Measurements from ENCODE around the gene ATP2C2. TPM values are rescaled to one million over a fixed set of nuclear protein-coding genes. Genes with fewer than 3 reads are reported as not detected.
"Not testable (repeated sequence)": the region's sequence is repeated elsewhere in the genome, so short reads cannot be mapped to it uniquely, and the experiment has no call there.

The ATP2C2 gene
- total RNA-seq, 1 donor from 2014 or later: not detected

DNA sequence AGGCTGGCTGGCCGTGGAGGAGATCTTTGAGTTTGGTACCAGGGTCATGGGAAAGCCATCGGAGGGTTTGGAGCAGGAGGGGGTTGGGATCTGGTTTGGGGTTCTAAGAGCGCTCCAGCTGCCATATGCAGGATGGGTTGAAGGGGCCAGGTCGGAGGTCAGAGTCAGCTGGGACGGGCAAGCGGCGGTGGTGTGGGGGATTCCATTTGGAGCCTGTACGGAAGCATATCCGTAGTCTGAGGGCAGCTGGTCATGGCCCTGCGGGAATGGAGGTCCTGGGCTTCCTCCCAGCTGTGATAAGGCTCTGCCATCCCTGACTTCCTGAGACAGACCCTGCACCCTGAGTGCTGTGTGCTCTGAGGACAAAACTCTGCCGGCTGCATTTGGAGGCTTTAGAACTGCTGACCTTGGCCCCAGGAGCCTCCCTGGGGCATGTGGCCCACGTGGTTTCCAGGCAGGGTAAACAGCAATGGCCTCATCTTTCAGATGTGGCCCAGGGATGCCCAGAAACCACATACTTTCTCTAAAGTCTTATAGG lies 46.5 kb downstream of the ATP2C2 start:
- Histone ChIP-seq H3K4me3 (ENCODE audit: low read length in 3 of 3) (no peak overlapping the region), H3K27ac (ENCODE audit: low read depth, low read length) (no peak overlapping the region), H3K36me3 (ENCODE audit: control insufficient read depth in 3 of 3, insufficient read depth in 3 of 3, low read length in 3 of 3) (no peaks in the 10 kb centered on the region), H3K4me1 (ENCODE audit: control insufficient read depth in 3 of 3, insufficient read depth in 3 of 3, low read length in 3 of 3) (no peaks in the 10 kb centered on the region), H3K9me3 (ENCODE audit: control insufficient read depth in 3 of 3, low read length in 3 of 3) (no peaks in the 10 kb centered on the region), H3K27me3 (ENCODE audit: control insufficient read depth in 3 of 3, insufficient read depth in 3 of 3, low read length in 3 of 3) (peaks cover 12 to 42% (median 30%) of the 10 kb centered on the region in 3 donors), H3K9ac (ENCODE audit: low read depth in 1 of 3, low read length in 3 of 3) (no peak overlapping the region)

DNA sequence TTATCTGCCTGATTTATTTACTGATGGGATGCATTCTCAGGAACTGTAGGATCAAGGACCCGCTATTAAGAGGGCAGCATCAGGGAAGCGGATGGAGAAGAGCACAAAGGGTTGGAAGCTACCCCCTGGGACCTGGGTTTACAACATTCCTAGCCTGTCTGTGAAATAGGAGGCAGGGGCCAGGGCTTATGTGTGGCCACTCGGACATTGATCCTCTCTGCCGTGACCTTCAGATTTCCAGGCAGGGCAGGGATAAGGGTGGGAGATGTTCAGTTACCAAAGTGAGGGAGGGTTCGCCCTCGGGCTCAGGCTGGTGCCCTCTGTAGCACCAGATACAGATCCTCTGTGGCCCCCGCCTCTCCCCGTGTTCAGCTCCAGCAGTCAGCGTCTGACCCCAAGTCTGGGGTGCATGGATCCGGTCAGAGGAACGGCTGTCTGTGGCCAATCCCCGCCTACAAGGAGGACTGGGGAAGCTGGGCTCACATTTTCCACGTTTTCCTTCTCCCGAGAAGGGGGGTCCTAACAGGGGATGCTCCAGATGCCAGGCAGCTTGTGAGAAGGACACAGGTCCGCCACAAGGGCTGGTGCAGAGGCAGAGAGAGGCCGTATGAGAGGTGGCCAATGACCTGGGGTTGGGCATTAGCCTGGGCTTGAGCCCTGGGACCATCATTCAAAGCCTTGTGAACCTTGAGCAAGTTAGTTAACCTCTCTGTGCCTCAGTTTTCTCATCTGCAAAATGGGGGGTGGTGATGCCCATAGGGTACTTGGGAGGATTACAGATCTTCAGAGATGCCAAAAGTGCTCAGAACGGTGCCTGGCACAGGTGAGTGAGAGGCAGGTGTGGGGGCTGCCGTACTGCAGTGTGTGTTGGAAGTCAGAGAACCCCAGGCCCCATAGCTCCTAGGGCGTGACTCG lies 48.3 kb downstream of the ATP2C2 start:
- no peaks in the 10 kb centered on the region for H3K36me3 ChIP-seq (ENCODE audit: control insufficient read depth in 3 of 3, insufficient read depth in 3 of 3, low read length in 3 of 3)
- no peaks in the 10 kb centered on the region for H3K4me1 ChIP-seq (ENCODE audit: control insufficient read depth in 3 of 3, insufficient read depth in 3 of 3, low read length in 3 of 3)
- H3K9me3 ChIP-seq (ENCODE audit: control insufficient read depth in 3 of 3, low read length in 3 of 3): no peaks in the 10 kb centered on the region
- H3K27me3 ChIP-seq (ENCODE audit: control insufficient read depth in 3 of 3, insufficient read depth in 3 of 3, low read length in 3 of 3): peaks cover 12 to 42% (median 33%) of the 10 kb centered on the region in 3 donors
- no peak overlapping the region for H3K27ac ChIP-seq (ENCODE audit: low read depth, low read length)
- no peak overlapping the region for H3K9ac ChIP-seq (ENCODE audit: low read depth in 1 of 3, low read length in 3 of 3)
- H3K4me3 ChIP-seq (ENCODE audit: low read length in 3 of 3): no peak overlapping the region

DNA sequence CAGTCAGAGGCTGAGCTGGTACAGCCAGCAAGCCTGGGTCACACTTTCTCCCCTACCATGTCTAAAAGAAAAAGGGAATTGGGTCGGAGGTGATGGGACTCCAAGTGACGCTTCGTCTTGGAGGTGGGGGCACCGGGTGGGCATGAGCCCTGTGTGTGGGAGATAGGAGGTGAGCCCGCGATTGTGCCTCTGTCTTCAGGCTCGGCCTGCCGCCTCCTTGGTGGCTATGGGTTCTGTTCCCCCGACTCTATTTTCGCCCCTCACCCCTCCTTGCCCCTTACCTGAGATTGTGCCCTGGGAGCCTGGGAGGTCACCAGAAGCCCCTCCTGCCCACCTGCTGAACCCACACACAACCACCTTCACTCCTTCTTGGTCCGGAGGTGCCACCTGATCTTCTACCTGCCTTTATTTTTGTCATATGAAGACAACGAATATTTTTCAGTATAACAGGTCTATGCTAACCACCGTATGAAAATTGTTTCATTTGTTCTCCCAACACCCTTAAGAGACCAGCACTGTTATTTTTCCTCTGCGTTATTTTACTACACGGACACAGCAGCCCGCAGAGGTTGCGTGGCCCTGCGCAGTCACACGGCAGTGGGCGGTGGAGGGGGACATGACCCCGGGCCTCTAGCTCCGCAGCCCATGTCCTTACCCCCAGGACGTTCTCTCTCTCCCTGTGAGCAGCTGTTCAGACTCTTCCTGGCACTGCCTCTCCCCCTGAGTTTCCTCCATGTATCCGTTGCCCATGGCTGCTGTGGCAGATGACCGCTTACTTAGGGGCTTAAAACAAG lies 49.9 kb downstream of the ATP2C2 start:
- H3K9ac ChIP-seq (ENCODE audit: low read depth in 1 of 3, low read length in 3 of 3): no peak overlapping the region
- no peak overlapping the region for H3K27ac ChIP-seq (ENCODE audit: low read depth, low read length)
- H3K9me3 ChIP-seq (ENCODE audit: control insufficient read depth in 3 of 3, low read length in 3 of 3): no peaks in the 10 kb centered on the region
- H3K4me3 ChIP-seq (ENCODE audit: low read length in 3 of 3): no peak overlapping the region
- H3K4me1 ChIP-seq (ENCODE audit: control insufficient read depth in 3 of 3, insufficient read depth in 3 of 3, low read length in 3 of 3): no peaks in the 10 kb centered on the region
- no peaks in the 10 kb centered on the region for H3K36me3 ChIP-seq (ENCODE audit: control insufficient read depth in 3 of 3, insufficient read depth in 3 of 3, low read length in 3 of 3)
- H3K27me3 ChIP-seq (ENCODE audit: control insufficient read depth in 3 of 3, insufficient read depth in 3 of 3, low read length in 3 of 3): peaks cover 12 to 46% (median 36%) of the 10 kb centered on the region in 3 donors

DNA sequence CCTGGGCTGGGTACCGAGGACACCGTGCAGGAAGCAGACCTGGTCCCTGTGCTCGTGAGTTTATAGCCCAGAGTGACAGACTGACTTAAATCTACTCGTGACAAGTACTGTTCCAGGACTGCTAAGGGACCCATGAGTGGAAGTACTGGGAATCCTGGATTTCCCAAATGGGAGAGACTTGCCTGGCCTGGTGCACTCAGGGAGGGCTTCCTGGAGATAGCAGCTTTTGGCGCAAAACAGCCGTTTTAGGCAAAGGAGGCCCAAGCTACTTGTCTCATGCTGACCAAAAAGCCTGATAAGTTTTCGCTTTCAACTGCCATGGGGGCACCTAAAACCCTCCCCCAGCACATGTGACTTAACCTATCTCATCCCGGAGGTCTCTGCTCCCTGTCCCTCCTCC lies 51.4 kb downstream of the ATP2C2 start:
- Histone ChIP-seq H3K9me3 (ENCODE audit: control insufficient read depth in 3 of 3, low read length in 3 of 3) (no peaks in the 10 kb centered on the region), H3K27me3 (ENCODE audit: control insufficient read depth in 3 of 3, insufficient read depth in 3 of 3, low read length in 3 of 3) (peaks cover 12 to 36% (median 36%) of the 10 kb centered on the region in 3 donors), H3K4me1 (ENCODE audit: control insufficient read depth in 3 of 3, insufficient read depth in 3 of 3, low read length in 3 of 3) (no peaks in the 10 kb centered on the region), H3K4me3 (ENCODE audit: low read length in 3 of 3) (no peak overlapping the region), H3K27ac (ENCODE audit: low read depth, low read length) (no peak overlapping the region), H3K9ac (ENCODE audit: low read depth in 1 of 3, low read length in 3 of 3) (no peak overlapping the region), H3K36me3 (ENCODE audit: control insufficient read depth in 3 of 3, insufficient read depth in 3 of 3, low read length in 3 of 3) (no peaks in the 10 kb centered on the region)

DNA sequence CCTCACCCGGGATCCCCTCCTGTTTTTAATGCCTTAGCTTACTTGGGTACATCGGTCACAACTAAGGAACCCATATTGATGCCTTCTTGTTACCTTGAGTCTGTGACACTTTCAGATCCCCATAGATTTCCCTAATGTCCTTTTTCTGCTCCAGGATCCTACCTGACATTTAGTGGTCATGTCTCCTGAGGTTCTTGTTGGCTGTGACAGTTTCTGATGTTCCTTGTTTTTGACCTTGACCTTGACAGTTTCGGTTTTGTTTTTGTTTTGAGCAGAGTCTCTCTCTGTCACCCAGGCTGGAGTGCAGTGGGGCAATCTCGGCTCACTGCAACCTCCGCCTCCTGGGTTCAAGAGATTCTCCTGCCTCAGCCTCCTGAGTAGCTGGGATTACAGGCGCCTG lies 52.2 kb downstream of the ATP2C2 start:
- H3K27me3 ChIP-seq (ENCODE audit: control insufficient read depth in 3 of 3, insufficient read depth in 3 of 3, low read length in 3 of 3): peaks cover 12 to 35% (median 35%) of the 10 kb centered on the region in 3 donors
- H3K9ac ChIP-seq (ENCODE audit: low read depth in 1 of 3, low read length in 3 of 3); H3K27ac ChIP-seq (ENCODE audit: low read depth, low read length); H3K36me3 ChIP-seq (ENCODE audit: control insufficient read depth in 3 of 3, insufficient read depth in 3 of 3, low read length in 3 of 3); H3K4me1 ChIP-seq (ENCODE audit: control insufficient read depth in 3 of 3, insufficient read depth in 3 of 3, low read length in 3 of 3); H3K4me3 ChIP-seq (ENCODE audit: low read length in 3 of 3); H3K9me3 ChIP-seq (ENCODE audit: control insufficient read depth in 3 of 3, low read length in 3 of 3): not testable (repeated sequence)

DNA sequence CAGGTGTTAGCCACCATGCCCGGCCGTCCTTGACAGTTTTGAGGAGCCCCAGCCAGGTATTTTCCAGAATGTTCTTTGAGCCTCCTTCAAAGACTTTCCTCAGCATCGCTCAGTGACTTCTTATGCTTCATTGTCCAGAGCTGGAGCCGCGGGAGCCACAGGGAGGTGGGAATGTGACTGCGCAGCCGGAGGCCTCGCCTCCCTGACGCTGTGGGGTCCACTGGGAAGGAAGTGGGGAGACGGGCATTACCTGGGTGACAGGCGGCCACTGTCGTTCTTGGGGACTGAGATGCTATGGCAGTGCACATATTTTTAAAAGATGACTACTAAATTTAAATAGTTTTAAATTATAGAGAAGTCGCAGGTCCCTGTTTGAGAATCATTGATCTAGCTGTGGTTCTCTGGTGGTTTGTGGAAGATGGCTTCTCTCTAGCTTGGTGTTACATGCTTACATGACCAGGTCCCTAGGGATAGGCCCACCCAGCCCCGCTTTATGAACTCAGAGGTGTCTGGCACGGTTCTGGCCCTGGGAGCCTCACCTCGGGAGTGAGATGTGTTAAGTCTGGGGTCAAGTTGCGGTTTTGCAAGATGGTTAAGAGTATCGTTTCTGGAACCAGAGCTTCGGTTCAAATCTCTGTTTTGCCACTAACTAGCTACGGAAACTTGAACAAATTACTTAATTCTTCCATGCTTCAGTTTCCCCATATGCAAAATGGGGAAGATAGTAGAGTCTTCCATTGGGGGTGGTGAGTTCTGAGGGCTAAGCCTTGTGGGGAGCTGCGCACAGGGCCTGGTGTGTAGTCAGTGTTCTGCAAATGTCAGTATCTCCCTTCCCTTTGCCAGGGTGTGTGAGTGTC lies 53.0 kb downstream of the ATP2C2 start:
- H3K4me3 ChIP-seq (ENCODE audit: low read length in 3 of 3): no peak overlapping the region
- no peaks in the 10 kb centered on the region for H3K36me3 ChIP-seq (ENCODE audit: control insufficient read depth in 3 of 3, insufficient read depth in 3 of 3, low read length in 3 of 3)
- H3K4me1 ChIP-seq (ENCODE audit: control insufficient read depth in 3 of 3, insufficient read depth in 3 of 3, low read length in 3 of 3): no peaks in the 10 kb centered on the region
- H3K27ac ChIP-seq (ENCODE audit: low read depth, low read length): no peak overlapping the region
- H3K27me3 ChIP-seq (ENCODE audit: control insufficient read depth in 3 of 3, insufficient read depth in 3 of 3, low read length in 3 of 3): peaks cover 12 to 40% (median 36%) of the 10 kb centered on the region in 3 donors
- no peak overlapping the region for H3K9ac ChIP-seq (ENCODE audit: low read depth in 1 of 3, low read length in 3 of 3)
- no peaks in the 10 kb centered on the region for H3K9me3 ChIP-seq (ENCODE audit: control insufficient read depth in 3 of 3, low read length in 3 of 3)

DNA sequence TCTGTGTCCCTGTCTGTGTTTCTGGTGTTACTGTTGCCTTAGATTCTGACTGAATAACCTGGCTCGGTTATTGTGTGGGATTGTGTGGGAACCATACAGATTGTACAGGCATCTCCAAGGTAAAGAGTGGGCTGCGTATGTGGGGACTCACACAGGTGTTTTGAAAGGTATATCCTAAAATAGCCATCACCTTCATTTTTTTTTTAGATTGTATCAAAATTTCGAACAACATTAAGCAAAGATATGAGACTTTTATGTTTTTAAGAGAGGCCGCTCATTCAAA lies 53.5 kb downstream of the ATP2C2 start:
- no peaks in the 10 kb centered on the region for H3K4me1 ChIP-seq (ENCODE audit: control insufficient read depth in 3 of 3, insufficient read depth in 3 of 3, low read length in 3 of 3)
- no peak overlapping the region for H3K4me3 ChIP-seq (ENCODE audit: low read length in 3 of 3)
- H3K27me3 ChIP-seq (ENCODE audit: control insufficient read depth in 3 of 3, insufficient read depth in 3 of 3, low read length in 3 of 3): peaks cover 17 to 40% (median 40%) of the 10 kb centered on the region in 3 donors
- H3K9ac ChIP-seq (ENCODE audit: low read depth in 1 of 3, low read length in 3 of 3): no peak overlapping the region
- no peak overlapping the region for H3K27ac ChIP-seq (ENCODE audit: low read depth, low read length)
- no peaks in the 10 kb centered on the region for H3K36me3 ChIP-seq (ENCODE audit: control insufficient read depth in 3 of 3, insufficient read depth in 3 of 3, low read length in 3 of 3)
- no peaks in the 10 kb centered on the region for H3K9me3 ChIP-seq (ENCODE audit: control insufficient read depth in 3 of 3, low read length in 3 of 3)

DNA sequence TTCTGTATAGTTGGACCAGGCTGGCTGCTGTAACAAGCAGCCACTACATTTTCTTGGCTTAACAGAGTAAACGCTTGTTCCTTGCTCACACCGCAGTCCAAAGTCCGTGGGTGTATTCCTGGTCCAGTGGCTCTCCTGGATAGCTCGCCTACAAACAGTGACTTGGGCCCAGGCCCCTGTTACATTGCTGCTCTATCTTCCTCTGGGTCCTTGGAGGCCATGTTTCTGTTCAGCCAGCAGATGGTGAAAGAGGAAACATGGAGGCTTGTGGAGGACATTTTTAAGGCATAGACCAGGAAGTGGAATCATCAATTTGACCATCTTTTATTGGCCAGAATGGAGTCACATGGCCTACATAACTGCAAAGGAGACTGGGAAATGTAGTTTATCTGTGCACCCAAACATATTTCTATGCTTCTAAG lies 55.1 kb downstream of the ATP2C2 start:
- no peaks in the 10 kb centered on the region for H3K36me3 ChIP-seq (ENCODE audit: control insufficient read depth in 3 of 3, insufficient read depth in 3 of 3, low read length in 3 of 3)
- H3K27ac ChIP-seq (ENCODE audit: low read depth, low read length): no peak overlapping the region
- H3K4me1 ChIP-seq (ENCODE audit: control insufficient read depth in 3 of 3, insufficient read depth in 3 of 3, low read length in 3 of 3): no peaks in the 10 kb centered on the region
- H3K27me3 ChIP-seq (ENCODE audit: control insufficient read depth in 3 of 3, insufficient read depth in 3 of 3, low read length in 3 of 3): peaks cover 12 to 37% (median 27%) of the 10 kb centered on the region in 3 donors
- H3K9ac ChIP-seq (ENCODE audit: low read depth in 1 of 3, low read length in 3 of 3): no peak overlapping the region
- no peaks in the 10 kb centered on the region for H3K9me3 ChIP-seq (ENCODE audit: control insufficient read depth in 3 of 3, low read length in 3 of 3)
- H3K4me3 ChIP-seq (ENCODE audit: low read length in 3 of 3): no peak overlapping the region

DNA sequence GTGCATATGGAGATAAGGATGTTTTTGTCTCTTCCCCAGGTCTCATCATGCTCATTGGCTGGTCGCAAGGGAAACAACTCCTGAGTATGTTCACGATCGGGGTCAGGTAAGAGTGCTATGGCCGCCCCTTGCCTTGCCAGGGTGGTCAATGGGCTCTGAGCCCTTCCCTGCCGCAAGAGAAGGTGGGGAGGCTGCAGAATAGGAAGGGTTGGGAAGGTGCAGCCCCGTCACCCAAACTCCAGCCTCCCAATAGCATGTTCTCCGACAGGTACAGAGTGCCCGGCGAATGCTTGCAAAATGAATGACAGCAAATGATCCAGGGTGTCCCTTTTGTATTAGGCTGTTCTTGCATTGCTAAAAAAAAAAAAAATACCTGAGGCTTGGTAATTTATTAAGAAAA lies 57.4 kb downstream of the ATP2C2 start:
- Histone ChIP-seq H3K27me3 (ENCODE audit: control insufficient read depth in 3 of 3, insufficient read depth in 3 of 3, low read length in 3 of 3) (peaks cover 5 to 32% (median 27%) of the 10 kb centered on the region in 3 donors), H3K4me1 (ENCODE audit: control insufficient read depth in 3 of 3, insufficient read depth in 3 of 3, low read length in 3 of 3) (no peaks in the 10 kb centered on the region), H3K4me3 (ENCODE audit: low read length in 3 of 3) (no peak overlapping the region), H3K9ac (ENCODE audit: low read depth in 1 of 3, low read length in 3 of 3) (no peak overlapping the region), H3K36me3 (ENCODE audit: control insufficient read depth in 3 of 3, insufficient read depth in 3 of 3, low read length in 3 of 3) (no peaks in the 10 kb centered on the region), H3K9me3 (ENCODE audit: control insufficient read depth in 3 of 3, low read length in 3 of 3) (no peaks in the 10 kb centered on the region), H3K27ac (ENCODE audit: low read depth, low read length) (no peak overlapping the region)
